ENCODE data around the gene THAP3.

Gene THAP3

DNA sequence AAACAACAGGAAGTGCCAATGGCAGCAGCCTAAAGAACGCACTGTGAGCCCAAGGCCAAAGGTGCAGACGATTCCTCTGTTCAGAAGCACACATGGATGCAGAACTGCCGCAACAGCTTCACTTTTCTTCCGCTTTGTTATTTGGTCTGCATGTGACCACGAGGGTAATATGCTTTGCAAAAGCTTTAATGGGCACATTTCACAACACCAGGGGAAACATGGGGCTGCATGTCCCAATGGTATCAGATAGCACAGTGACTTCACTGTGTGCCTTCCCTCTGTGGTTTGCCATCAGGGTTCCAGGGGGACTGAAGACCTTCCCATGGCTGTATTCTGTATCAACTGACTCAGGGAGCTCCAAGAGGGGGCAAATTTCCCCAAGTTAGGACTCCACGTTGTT, 28.3 kb downstream of the THAP3 start:
- no peaks in the 10 kb centered on the region for H3K9me2 ChIP-seq (ENCODE audit: low read depth, low read length)
- H3F3A ChIP-seq (ENCODE audit: insufficient read depth, low read length): no peaks in the 10 kb centered on the region
- H4K20me1 ChIP-seq (ENCODE audit: insufficient read depth, low read length): no peaks in the 10 kb centered on the region
- no peaks in the 10 kb centered on the region for H3K4me1 ChIP-seq (ENCODE audit: insufficient read depth, low read length, severe bottlenecking)
- no peaks in the 10 kb centered on the region for H3K79me2 ChIP-seq (ENCODE audit: insufficient read depth, low read length)
- no peak overlapping the region for H3K27ac ChIP-seq (ENCODE audit: low read depth, low read length, poor library complexity, severe bottlenecking)
- H3K4me2 ChIP-seq (ENCODE audit: low read length): no peak overlapping the region
- H3K4me3 ChIP-seq (ENCODE audit: low read depth, low read length, poor library complexity, severe bottlenecking): no peak overlapping the region
- no peak overlapping the region for H2AFZ ChIP-seq (ENCODE audit: low read length)
- H3K9me3 ChIP-seq (ENCODE audit: low read length): no peaks in the 10 kb centered on the region
- H3K27me3 ChIP-seq (ENCODE audit: insufficient read depth, low read length): no peaks in the 10 kb centered on the region
- H3K9ac ChIP-seq (ENCODE audit: low read length): no peak overlapping the region
- TF ChIP-seq EZH2 (IDR thresholded peaks at IDR 0.05; ENCODE audit: borderline replicate concordance, low read length): no peak
- TF ChIP-seq, protein P1, sequence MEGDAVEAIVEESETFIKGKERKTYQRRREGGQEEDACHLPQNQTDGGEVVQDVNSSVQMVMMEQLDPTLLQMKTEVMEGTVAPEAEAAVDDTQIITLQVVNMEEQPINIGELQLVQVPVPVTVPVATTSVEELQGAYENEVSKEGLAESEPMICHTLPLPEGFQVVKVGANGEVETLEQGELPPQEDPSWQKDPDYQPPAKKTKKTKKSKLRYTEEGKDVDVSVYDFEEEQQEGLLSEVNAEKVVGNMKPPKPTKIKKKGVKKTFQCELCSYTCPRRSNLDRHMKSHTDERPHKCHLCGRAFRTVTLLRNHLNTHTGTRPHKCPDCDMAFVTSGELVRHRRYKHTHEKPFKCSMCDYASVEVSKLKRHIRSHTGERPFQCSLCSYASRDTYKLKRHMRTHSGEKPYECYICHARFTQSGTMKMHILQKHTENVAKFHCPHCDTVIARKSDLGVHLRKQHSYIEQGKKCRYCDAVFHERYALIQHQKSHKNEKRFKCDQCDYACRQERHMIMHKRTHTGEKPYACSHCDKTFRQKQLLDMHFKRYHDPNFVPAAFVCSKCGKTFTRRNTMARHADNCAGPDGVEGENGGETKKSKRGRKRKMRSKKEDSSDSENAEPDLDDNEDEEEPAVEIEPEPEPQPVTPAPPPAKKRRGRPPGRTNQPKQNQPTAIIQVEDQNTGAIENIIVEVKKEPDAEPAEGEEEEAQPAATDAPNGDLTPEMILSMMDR (IDR thresholded peaks at IDR 0.05; ENCODE audit: low read length): no peak
- H3K36me3 ChIP-seq (ENCODE audit: insufficient read depth, low read length): peaks cover 49% of the 10 kb centered on the region

DNA sequence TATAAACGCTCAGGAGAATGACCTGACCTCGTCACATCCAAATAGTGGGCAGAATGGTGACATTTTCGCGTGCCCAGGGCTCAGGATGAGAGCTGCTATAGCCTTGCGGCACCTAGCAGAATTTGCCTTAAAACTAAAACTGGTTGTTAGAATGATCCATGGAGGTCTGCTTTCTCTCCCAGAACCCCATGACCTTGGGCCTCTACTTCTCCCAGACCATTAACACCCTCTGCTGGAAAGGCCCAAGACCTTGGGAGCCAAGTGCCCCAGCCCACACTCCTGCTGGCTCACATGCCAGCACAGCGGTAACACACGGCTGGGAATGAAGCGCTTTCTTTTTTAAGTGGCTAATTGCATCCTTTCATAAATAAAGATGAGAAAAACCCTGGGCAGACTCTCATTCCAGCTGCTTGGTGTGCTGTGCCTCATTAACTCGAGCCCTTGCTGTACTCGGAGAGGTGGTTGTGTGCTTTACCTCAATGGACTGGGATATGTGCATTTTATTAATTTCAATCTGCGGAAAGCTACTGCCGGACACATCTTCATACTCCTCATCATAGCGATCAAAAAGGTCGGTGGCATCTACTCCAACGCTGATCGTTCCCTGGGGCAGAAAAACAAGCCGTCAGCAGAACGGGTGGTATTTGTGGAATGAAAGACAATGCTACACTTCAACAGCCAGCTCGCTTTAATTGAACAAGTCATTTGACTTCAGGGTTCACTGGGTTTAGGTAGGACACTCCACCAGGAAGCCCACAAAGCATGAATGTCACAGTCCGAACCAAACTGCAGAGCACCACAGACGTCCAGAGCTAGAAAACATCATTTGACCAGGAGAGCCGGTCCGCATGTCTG, 29.0 kb downstream of the THAP3 start:
- Histone ChIP-seq H3K4me1 (ENCODE audit: insufficient read depth, low read length, severe bottlenecking) (no peaks in the 10 kb centered on the region), H3K4me3 (ENCODE audit: low read depth, low read length, poor library complexity, severe bottlenecking) (no peak overlapping the region), H3F3A (ENCODE audit: insufficient read depth, low read length) (no peaks in the 10 kb centered on the region), H3K9me3 (ENCODE audit: low read length) (no peaks in the 10 kb centered on the region), H3K27ac (ENCODE audit: low read depth, low read length, poor library complexity, severe bottlenecking) (no peak overlapping the region), H3K4me2 (ENCODE audit: low read length) (no peak overlapping the region), H2AFZ (ENCODE audit: low read length) (no peak overlapping the region), H3K79me2 (ENCODE audit: insufficient read depth, low read length) (no peaks in the 10 kb centered on the region), H3K27me3 (ENCODE audit: insufficient read depth, low read length) (no peaks in the 10 kb centered on the region), H3K9ac (ENCODE audit: low read length) (no peak overlapping the region), H3K9me2 (ENCODE audit: low read depth, low read length) (no peaks in the 10 kb centered on the region), H4K20me1 (ENCODE audit: insufficient read depth, low read length) (no peaks in the 10 kb centered on the region), H3K36me3 (ENCODE audit: insufficient read depth, low read length) (peaks cover 49% of the 10 kb centered on the region)
- TF ChIP-seq EZH2 (IDR thresholded peaks at IDR 0.05; ENCODE audit: borderline replicate concordance, low read length): no peak
- TF ChIP-seq, protein P1 (IDR thresholded peaks at IDR 0.05; ENCODE audit: low read length): no peak

DNA sequence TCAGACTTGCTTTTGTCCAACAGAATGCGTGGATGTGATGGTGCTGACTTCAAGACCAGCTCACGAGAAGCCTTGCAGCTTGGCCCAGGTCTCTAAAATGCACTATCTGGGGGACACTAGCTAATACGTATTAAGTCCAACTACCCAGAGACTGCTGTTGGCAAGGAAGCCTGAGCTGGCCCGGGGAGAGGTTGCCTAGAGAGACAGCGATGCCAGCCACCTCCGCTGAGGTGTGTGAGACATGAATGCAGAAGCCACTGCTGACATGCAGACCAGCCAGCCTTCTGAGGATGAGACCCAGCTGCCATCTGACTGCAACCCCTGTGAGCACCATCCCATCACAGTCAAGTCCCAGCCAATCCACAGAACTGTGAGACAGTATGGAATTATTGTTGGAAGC, 32.5 kb downstream of the THAP3 start:
- Histone ChIP-seq H3K4me1 (ENCODE audit: insufficient read depth, low read length, severe bottlenecking) (no peaks in the 10 kb centered on the region), H3K36me3 (ENCODE audit: insufficient read depth, low read length) (peaks cover 32% of the 10 kb centered on the region), H3K4me3 (ENCODE audit: low read depth, low read length, poor library complexity, severe bottlenecking) (no peak overlapping the region), H3F3A (ENCODE audit: insufficient read depth, low read length) (no peaks in the 10 kb centered on the region), H3K79me2 (ENCODE audit: insufficient read depth, low read length) (no peaks in the 10 kb centered on the region), H3K9me3 (ENCODE audit: low read length) (no peaks in the 10 kb centered on the region), H3K4me2 (ENCODE audit: low read length) (no peak overlapping the region), H2AFZ (ENCODE audit: low read length) (no peak overlapping the region), H4K20me1 (ENCODE audit: insufficient read depth, low read length) (no peaks in the 10 kb centered on the region), H3K27ac (ENCODE audit: low read depth, low read length, poor library complexity, severe bottlenecking) (no peak overlapping the region), H3K27me3 (ENCODE audit: insufficient read depth, low read length) (no peaks in the 10 kb centered on the region), H3K9ac (ENCODE audit: low read length) (no peak overlapping the region), H3K9me2 (ENCODE audit: low read depth, low read length) (no peaks in the 10 kb centered on the region)
- no peak for TF ChIP-seq EZH2 (IDR thresholded peaks at IDR 0.05; ENCODE audit: borderline replicate concordance, low read length)
- TF ChIP-seq, protein P1 (IDR thresholded peaks at IDR 0.05; ENCODE audit: low read length): no peak
